Spleen (tissue), 11 donors: Measurements from ENCODE around the gene ADAMTS17. TPM values are rescaled to one million over a fixed set of nuclear protein-coding genes. Genes with fewer than 3 reads are reported as not detected.
"Not testable (repeated sequence)": the region's sequence is repeated elsewhere in the genome, so short reads cannot be mapped to it uniquely, and the experiment has no call there.

Experiments
- DNase-seq: peaks from one replicate; pipeline ENCODE4 v3.0.0-alpha.2; 2020
- H3K27ac ChIP-seq, 8 donors: fragments of 200-600 bp; sonication (generic) in 7 of 8; 1 replicate in 4 of 8; 2 replicates in 4 of 8; pipeline versions ENCODE4 v1.5.0 to v1.8.0; 2016 to 2021; ENCODE audit warnings: inconsistent platforms in 4 of 8, mild to moderate bottlenecking in 4 of 8, moderate library complexity in 1 of 8
- H3K27me3 ChIP-seq, 7 donors: fragments of 200-600 bp; sonication (generic) in 6 of 7; replicated peaks in 1 of 7; 1 replicate in 4 of 7; 2 replicates in 3 of 7; pipeline versions ENCODE4 v1.5.0 to v1.8.0; 2016 to 2021; ENCODE audit warnings: inconsistent platforms in 3 of 7, mild to moderate bottlenecking in 1 of 7
- H3K36me3 ChIP-seq, 6 donors: fragments of 200-600 bp; sonication (generic) in 5 of 6; 1 replicate in 4 of 6; 2 replicates in 2 of 6; pipeline versions ENCODE4 v1.5.0 to v1.8.0; 2016 to 2021; ENCODE audit warnings: inconsistent platforms in 2 of 6
- H3K4me1 ChIP-seq, 6 donors: fragments of 200-600 bp; sonication (generic) in 5 of 6; 1 replicate in 3 of 6; 2 replicates in 3 of 6; pipeline versions ENCODE4 v1.5.0 to v1.8.0; 2016 to 2021; ENCODE audit warnings: inconsistent platforms in 3 of 6
- H3K4me3 ChIP-seq, 8 donors: fragments of 200-600 bp; sonication (generic) in 7 of 8; 1 replicate in 4 of 8; 2 replicates in 4 of 8; pipeline versions ENCODE4 v1.5.0 to v1.8.0; 2016 to 2021; ENCODE audit warnings: inconsistent platforms in 4 of 8, mild to moderate bottlenecking in 4 of 8, moderate library complexity in 2 of 8
- H3K9me3 ChIP-seq, 8 donors: fragments of 200-600 bp; sonication (generic) in 7 of 8; 1 replicate in 4 of 8; 2 replicates in 4 of 8; pipeline versions ENCODE4 v1.5.0 to v1.8.0; 2016 to 2021; ENCODE audit warnings: inconsistent platforms in 4 of 8
- POLR2A ChIP-seq, 3 donors: fragments of 450-650 bp; IDR thresholded peaks; one replicate each; pipeline ENCODE4 v1.5.1; 2017; ENCODE audit warnings: antibody characterized with exemption in 3 of 3, mild to moderate bottlenecking in 1 of 3
- POLR2AphosphoS5 ChIP-seq, 3 donors: sonication (generic); formaldehyde crosslinking; IDR thresholded peaks; one replicate each; pipeline ENCODE4 v1.5.1; 2017; ENCODE audit warnings: antibody characterized with exemption in 3 of 3
- WGBS, 5 donors: extraction: QIAGEN DNeasy Blood & Tissue Kit in 3 of 5; methylation state at CpG; one replicate each; pipeline versions ENCODE4 v1.1.5 to v1.1.7; 2013 to 2018; 5-methylcytosine and 5-hydroxymethylcytosine counted together
- intact Hi-C: fragments of 100-400 bp; cut with DNase I; formaldehyde crosslinking; loops from one replicate; pipeline ENCODE4 v1.15.0; 2023; ENCODE audit warnings: low total_unique reads
- polyA plus RNA-seq, 3 donors: library from polyadenylated mRNA; stranded (reverse); fragments of 200-250 nt; gene quantifications; one replicate each; pipeline ENCODE4 v1.2.1, GENCODE V29; 2013
- total RNA-seq, 7 donors: library from RNA; depleted of rRNA in 3 of 7; stranded (reverse); fragments of >200 nt in 3 of 7; fragmentation: NEBNext Ultra II Directional in 4 of 7; extraction: Animal tissue kit (Norgen Biotek cat#: 25700) in 4 of 7; gene quantifications; one replicate each; pipeline versions ENCODE4 v1.1.0 to v1.2.1, GENCODE V29; 2016 to 2021
- TF ChIP-seq, protein P1 (sequence below), 11 experiments: fragments of 200-600 bp in 7 of 11; fragments of 450-650 bp in 4 of 11; sonication (generic) in 4 of 11; IDR thresholded peaks in 8 of 11; conservative IDR thresholded peaks in 3 of 11; 1 replicate in 7 of 11; 2 replicates in 4 of 11; pipeline versions ENCODE4 v1.4.0 to v1.8.0; 2016 to 2021; ENCODE audit warnings: antibody characterized with exemption in 11 of 11, inconsistent platforms in 4 of 11, mild to moderate bottlenecking in 1 of 11
- donor health status: healthy with polysubstance abuse.
- donor health status: DM: no; HTN: no; CAD: no; lungs with moderate emphysema.
- donor health status: DM: no; HTN: no; CAD: no.
- donor health status: Bipolar disorder and iron deficiency.
- donor health status: healthy.
- donor health status: DM: no; HTN: no; CAD: no.
- donor health status: DM: yes; HTN: yes; CAD: no.

The ADAMTS17 gene
- total and polyA plus RNA-seq, 10 donors = 0.21 to 13.2 (median 5.8) TPM

DNA sequence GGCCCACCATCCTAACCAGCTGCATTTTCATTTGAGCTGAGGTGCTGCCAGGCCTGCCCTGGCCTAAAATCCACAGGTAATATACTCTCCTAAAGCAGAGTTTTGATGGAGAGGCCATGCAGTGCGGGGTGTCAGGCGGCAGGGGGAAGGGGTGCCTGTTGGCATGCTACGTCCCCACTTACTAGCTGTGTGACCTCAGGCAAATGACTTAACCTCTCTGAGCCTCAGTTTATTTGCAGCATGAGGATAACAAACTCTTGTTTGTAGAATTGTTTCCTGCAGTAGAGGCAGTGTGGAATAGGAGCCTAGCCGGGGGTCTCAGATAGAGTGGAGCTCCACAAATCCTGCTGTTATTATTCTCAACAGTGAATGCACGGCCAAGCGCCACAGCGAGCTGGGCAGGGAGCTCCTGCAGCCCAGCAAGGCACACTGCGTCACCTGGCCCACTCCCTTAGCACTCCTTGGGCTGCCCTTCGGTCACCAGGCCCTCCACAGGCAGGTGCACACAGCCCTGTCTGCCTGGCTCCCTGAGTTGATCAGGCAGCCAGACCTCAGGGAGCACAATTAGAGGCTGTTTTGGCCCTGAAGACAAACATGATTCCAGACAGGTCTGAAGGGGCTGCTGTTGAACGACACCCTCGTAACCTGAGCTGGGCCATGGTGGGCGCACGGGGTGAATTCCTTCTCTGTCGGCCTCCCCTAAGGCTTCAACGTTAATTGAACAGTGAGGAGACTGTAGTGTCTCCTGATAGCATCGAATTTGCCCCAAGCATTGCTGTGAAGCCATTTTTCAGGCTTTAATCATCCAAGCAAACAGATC is 359.7 kb downstream of the ADAMTS17 start:
- TF ChIP-seq POLR2AphosphoS5 (IDR thresholded peaks at IDR 0.05) (no peak), POLR2A (IDR thresholded peaks at IDR 0.05) (no peak)
- TF ChIP-seq, protein P1, sequence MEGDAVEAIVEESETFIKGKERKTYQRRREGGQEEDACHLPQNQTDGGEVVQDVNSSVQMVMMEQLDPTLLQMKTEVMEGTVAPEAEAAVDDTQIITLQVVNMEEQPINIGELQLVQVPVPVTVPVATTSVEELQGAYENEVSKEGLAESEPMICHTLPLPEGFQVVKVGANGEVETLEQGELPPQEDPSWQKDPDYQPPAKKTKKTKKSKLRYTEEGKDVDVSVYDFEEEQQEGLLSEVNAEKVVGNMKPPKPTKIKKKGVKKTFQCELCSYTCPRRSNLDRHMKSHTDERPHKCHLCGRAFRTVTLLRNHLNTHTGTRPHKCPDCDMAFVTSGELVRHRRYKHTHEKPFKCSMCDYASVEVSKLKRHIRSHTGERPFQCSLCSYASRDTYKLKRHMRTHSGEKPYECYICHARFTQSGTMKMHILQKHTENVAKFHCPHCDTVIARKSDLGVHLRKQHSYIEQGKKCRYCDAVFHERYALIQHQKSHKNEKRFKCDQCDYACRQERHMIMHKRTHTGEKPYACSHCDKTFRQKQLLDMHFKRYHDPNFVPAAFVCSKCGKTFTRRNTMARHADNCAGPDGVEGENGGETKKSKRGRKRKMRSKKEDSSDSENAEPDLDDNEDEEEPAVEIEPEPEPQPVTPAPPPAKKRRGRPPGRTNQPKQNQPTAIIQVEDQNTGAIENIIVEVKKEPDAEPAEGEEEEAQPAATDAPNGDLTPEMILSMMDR (IDR thresholded peaks at IDR 0.05 in 8 of 11, conservative IDR thresholded peaks at IDR 0.05 in 3 of 11) = no peak
- intact Hi-C loops = no loop called here
- Histone ChIP-seq H3K27ac (no peak overlapping the region), H3K4me3 (no peak overlapping the region), H3K4me1 (peaks cover 0 to 13% (median 6%) of the 10 kb centered on the region in 6 donors), H3K36me3 (no peaks in the 10 kb centered on the region), H3K9me3 (no peaks in the 10 kb centered on the region), H3K27me3 (peaks cover 0 to 46% (median 0%) of the 10 kb centered on the region in 7 donors)
- WGBS, 5 donors = 72 to 85% (median 77%) methylated on average over 11 to 16 of the region's 16 CpGs
- no peak for DNase-seq

DNA sequence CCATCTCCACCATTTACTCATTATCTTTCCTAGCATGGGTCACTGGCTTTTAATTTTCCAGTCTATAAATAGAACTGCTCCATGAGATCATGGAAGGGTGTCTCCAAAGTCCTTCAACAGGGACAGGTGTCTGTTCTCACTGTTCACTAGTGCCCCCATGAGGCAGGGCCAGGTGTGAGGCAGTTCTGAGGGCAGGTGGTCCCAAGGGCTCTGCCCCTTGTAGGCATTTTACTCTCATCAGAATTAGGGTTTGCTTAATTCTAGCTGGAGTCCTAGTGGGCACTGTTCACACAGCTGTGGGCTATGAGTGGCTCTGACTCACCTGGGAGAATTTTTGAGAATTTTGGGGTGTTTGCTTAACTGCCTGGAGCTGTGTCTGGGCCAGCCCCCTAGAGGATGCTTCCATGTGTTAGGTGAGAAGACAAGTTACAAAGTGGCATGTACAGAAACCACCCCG is 360.6 kb downstream of the ADAMTS17 start:
- DNase-seq = no peak
- no peak overlapping the region for H3K4me3 ChIP-seq
- H3K4me1 ChIP-seq = peaks cover 0 to 13% (median 6%) of the 10 kb centered on the region in 6 donors
- no peak for TF ChIP-seq POLR2A (IDR thresholded peaks at IDR 0.05)
- no peak for TF ChIP-seq POLR2AphosphoS5 (IDR thresholded peaks at IDR 0.05)
- TF ChIP-seq, protein P1 (IDR thresholded peaks at IDR 0.05 in 8 of 11, conservative IDR thresholded peaks at IDR 0.05 in 3 of 11) = no peak
- intact Hi-C loops = no loop called here
- no peak overlapping the region for H3K27ac ChIP-seq
- H3K27me3 ChIP-seq = peaks cover 0 to 46% (median 0%) of the 10 kb centered on the region in 7 donors
- 68 to 84% (median 76%) methylated on average over 1 of the region's 1 CpG for WGBS, 5 donors
- no peaks in the 10 kb centered on the region for H3K36me3 ChIP-seq
- no peaks in the 10 kb centered on the region for H3K9me3 ChIP-seq

DNA sequence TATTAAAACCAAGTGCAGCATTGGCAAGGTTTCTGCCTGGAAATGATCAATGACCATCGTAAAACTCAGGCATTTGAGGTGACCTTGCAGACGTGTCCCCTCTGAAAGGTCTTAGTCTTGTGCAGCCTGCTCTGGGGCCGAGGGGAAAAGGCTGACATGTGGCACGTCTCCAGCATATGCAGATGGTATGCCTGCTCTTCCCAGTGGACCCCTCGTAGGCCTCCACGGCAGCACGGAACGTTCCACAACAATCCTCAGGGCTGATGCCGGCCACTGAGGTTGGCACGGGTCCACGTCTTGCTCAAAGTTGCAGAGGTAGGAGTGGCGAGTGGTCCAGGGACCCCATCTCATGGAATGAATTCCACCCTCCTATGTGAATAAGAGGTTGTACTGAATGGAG is 361.0 kb downstream of the ADAMTS17 start:
- no peaks in the 10 kb centered on the region for H3K9me3 ChIP-seq
- H3K4me3 ChIP-seq = no peak overlapping the region
- WGBS, 5 donors = 66 to 76% (median 72%) methylated on average over 6 to 12 of the region's 12 CpGs
- TF ChIP-seq POLR2A (IDR thresholded peaks at IDR 0.05) (no peak), POLR2AphosphoS5 (IDR thresholded peaks at IDR 0.05) (no peak)
- TF ChIP-seq, protein P1 (IDR thresholded peaks at IDR 0.05 in 8 of 11, conservative IDR thresholded peaks at IDR 0.05 in 3 of 11) = no peak
- no peak for DNase-seq
- H3K36me3 ChIP-seq = no peaks in the 10 kb centered on the region
- H3K27me3 ChIP-seq = peaks cover 0 to 46% (median 0%) of the 10 kb centered on the region in 7 donors
- H3K4me1 ChIP-seq = peaks cover 0 to 13% (median 6%) of the 10 kb centered on the region in 6 donors
- no peak overlapping the region for H3K27ac ChIP-seq
- intact Hi-C loops = no loop called here

DNA sequence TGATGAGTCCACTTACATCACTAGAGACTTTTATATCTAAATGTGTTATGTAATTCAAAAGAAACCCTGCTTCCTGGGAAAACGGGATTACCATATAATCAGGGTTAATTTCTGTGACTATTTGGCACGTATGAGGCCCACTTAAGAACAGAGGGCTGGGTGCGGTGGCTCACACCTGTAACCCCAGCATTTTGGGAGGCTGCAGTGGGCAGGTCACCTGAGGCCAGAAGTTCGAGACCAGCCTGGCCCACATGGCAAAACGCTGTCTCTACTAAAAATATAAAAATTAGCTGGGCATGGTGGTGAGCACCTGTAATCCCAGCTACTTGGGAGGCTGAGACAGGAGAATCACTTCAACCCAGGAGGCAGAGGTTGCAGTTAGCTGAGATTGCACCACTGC is 361.9 kb downstream of the ADAMTS17 start:
- H3K9me3 ChIP-seq, intact Hi-C loops, H3K36me3 ChIP-seq, H3K4me3 ChIP-seq, H3K27ac ChIP-seq: not testable (repeated sequence)
- peak; percentile 56 for DNase-seq
- peaks cover 0 to 44% (median 0%) of the 10 kb centered on the region in 7 donors for H3K27me3 ChIP-seq
- H3K4me1 ChIP-seq = peaks cover 0 to 13% (median 6%) of the 10 kb centered on the region in 6 donors
- WGBS, 5 donors = 77 to 93% (median 88%) methylated on average over 5 of the region's 5 CpGs
